Activated CD8-positive, alpha-beta T cell treated with anti-CD3 and anti-CD28 coated beads for 36 hours (primary cell): Measurements from ENCODE around the gene KIF3A. TPM values are rescaled to one million over a fixed set of nuclear protein-coding genes. Genes with fewer than 3 reads are reported as not detected.
A peak's percentile ranks its signal among the peaks of the same experiment; 100 is the strongest.

Experiments used
- ATAC-seq: fragments of 200-7000 bp; cut with Tn5 transposase; one replicate; pipeline ENCODE4 v1.10.0; 2021; ENCODE audit warnings: mild to moderate bottlenecking, moderate library complexity
- CTCF ChIA-PET: fragments of 350-600 bp; sonication (Branson Sonifier 250); formaldehyde crosslinking; loops from one replicate; lab custom pipeline; 2021; ENCODE audit warnings: antibody characterized with exemption; lab: Charles Lee
- POLR2A ChIA-PET: fragments of 350-600 bp; sonication (Branson Sonifier 250); formaldehyde crosslinking; loops from one replicate; lab custom pipeline; 2021; ENCODE audit warnings: antibody characterized with exemption; lab: Charles Lee
- DNase-seq: peaks from one replicate; pipeline ENCODE4 v3.0.0-alpha.2; 2020
- H3K27ac Mint-ChIP-seq: one replicate; pipeline ENCODE4 v1.8.0; 2021; ENCODE audit warnings: mild to moderate bottlenecking, mixed read lengths
- H3K27me3 Mint-ChIP-seq: one replicate; pipeline ENCODE4 v1.8.0; 2021; ENCODE audit warnings: mixed read lengths
- H3K36me3 Mint-ChIP-seq: one replicate; pipeline ENCODE4 v1.8.0; 2021; ENCODE audit warnings: low read depth, mixed read lengths
- H3K4me1 Mint-ChIP-seq: one replicate; pipeline ENCODE4 v1.8.0; 2021; ENCODE audit warnings: low read depth, mixed read lengths
- H3K4me3 Mint-ChIP-seq: one replicate; pipeline ENCODE4 v1.8.0; 2021; ENCODE audit warnings: mild to moderate bottlenecking, moderate library complexity, mixed read lengths
- H3K9me3 Mint-ChIP-seq: one replicate; pipeline ENCODE4 v1.8.0; 2021; ENCODE audit warnings: mixed read lengths
- intact Hi-C: fragments of 100-400 bp; cut with micrococcal nuclease; formaldehyde crosslinking; loops from one replicate; pipeline ENCODE4 v1.10.0; 2022
- total RNA-seq, 2 experiments: library from RNA; stranded (reverse); gene quantifications; one replicate each; pipeline ENCODE4 v1.2.3, GENCODE V29; 2021
- TF ChIP-seq, protein P1 (sequence below): fragments of 200-600 bp; IDR thresholded peaks from one replicate; pipeline ENCODE4 v1.8.0; 2022; ENCODE audit warnings: antibody characterized with exemption, mild to moderate bottlenecking

The KIF3A gene
- total RNA-seq, 2 experiments from 2014 or later: 16.4 to 17.0 TPM

- H3K4me3 Mint-ChIP-seq: no peak overlapping the region
Measured at GRCh38 chr5:132750471-132751230, 13.3 kb upstream of the KIF3A start.

GRCh38 chr5:132749506-132749905, 12.2 kb upstream of the KIF3A start:
- peak overlapping the region; percentile 20 for H3K27ac Mint-ChIP-seq
- ATAC-seq (no peak), DNase-seq (no peak)
- peaks cover 10% of the 10 kb centered on the region for H3K27me3 Mint-ChIP-seq
- CTCF ChIA-PET: interaction anchor here (0.6 to 6.4 kb wide), 3 partner anchors 70 to 161 kb away, joined by 3 to 39 read pairs (median 6); no protein-coding TSS in a partner anchor
- H3K36me3 Mint-ChIP-seq: peaks cover 20% of the 10 kb centered on the region
- H3K9me3 Mint-ChIP-seq: no peaks in the 10 kb centered on the region
- POLR2A ChIA-PET: interaction anchor here (1.0 to 1.5 kb wide), 2 partner anchors 11 to 117 kb away, joined by 3 to 5 read pairs; partner anchors contain the start of genes GDF9 and UQCRQ
- TF ChIP-seq, protein P1, sequence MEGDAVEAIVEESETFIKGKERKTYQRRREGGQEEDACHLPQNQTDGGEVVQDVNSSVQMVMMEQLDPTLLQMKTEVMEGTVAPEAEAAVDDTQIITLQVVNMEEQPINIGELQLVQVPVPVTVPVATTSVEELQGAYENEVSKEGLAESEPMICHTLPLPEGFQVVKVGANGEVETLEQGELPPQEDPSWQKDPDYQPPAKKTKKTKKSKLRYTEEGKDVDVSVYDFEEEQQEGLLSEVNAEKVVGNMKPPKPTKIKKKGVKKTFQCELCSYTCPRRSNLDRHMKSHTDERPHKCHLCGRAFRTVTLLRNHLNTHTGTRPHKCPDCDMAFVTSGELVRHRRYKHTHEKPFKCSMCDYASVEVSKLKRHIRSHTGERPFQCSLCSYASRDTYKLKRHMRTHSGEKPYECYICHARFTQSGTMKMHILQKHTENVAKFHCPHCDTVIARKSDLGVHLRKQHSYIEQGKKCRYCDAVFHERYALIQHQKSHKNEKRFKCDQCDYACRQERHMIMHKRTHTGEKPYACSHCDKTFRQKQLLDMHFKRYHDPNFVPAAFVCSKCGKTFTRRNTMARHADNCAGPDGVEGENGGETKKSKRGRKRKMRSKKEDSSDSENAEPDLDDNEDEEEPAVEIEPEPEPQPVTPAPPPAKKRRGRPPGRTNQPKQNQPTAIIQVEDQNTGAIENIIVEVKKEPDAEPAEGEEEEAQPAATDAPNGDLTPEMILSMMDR: no peak
- intact Hi-C loops: loop anchor here (5.0 kb wide), 1 partner anchor 73 kb away; no protein-coding TSS in a partner anchor
- peaks cover 42% of the 10 kb centered on the region for H3K4me1 Mint-ChIP-seq
- H3K4me3 Mint-ChIP-seq: no peak overlapping the region

More at GRCh38 chr5:132750471-132751230, 13.3 kb upstream of the KIF3A start:
- ChIA-PET POLR2A (interaction anchor here (0.7 to 1.5 kb wide), 7 partner anchors 12 to 194 kb away, joined by 3 to 5 read pairs (median 3); partner anchors contain the start of genes GDF9, IL4, RAD50 and SEPTIN8), CTCF (interaction anchor here (1.4 to 6.4 kb wide), 2 partner anchors 69 to 224 kb away, joined by 4 to 39 read pairs; no protein-coding TSS in a partner anchor)
- Mint-ChIP-seq H3K27me3 (peaks cover 3% of the 10 kb centered on the region), H3K36me3 (peaks cover 20% of the 10 kb centered on the region), H3K9me3 (no peaks in the 10 kb centered on the region), H3K4me1 (peaks cover 47% of the 10 kb centered on the region), H3K27ac (peak overlapping the region; percentile 73)
- intact Hi-C loops: no loop called here
- TF ChIP-seq, protein P1: no peak
- DNase-seq (no peak), ATAC-seq (no peak)

- Mint-ChIP-seq H3K9me3 (no peaks in the 10 kb centered on the region), H3K27me3 (peaks cover 10% of the 10 kb centered on the region), H3K4me3 (peak overlapping the region; percentile 55), H3K4me1 (peaks cover 41% of the 10 kb centered on the region), H3K36me3 (peaks cover 19% of the 10 kb centered on the region), H3K27ac (peak overlapping the region; percentile 27)
- TF ChIP-seq, protein P1: no peak
- intact Hi-C loops: loop anchor here (5.0 kb wide), 1 partner anchor 74 kb away; no protein-coding TSS in a partner anchor
- DNase-seq (no peak), ATAC-seq (no peak)
- ChIA-PET CTCF (interaction anchor here (1.7 to 3.8 kb wide), 2 partner anchors 9 to 71 kb away, joined by 4 to 36 read pairs; no protein-coding TSS in a partner anchor), POLR2A (interaction anchor here (0.7 to 3.4 kb wide), 3 partner anchors 11 to 339 kb away, joined by 3 to 23 read pairs (median 3); partner anchors contain the start of gene KIF3A)
Measured at GRCh38 chr5:132748522-132749000, 11.2 kb upstream of the KIF3A start.

DNA sequence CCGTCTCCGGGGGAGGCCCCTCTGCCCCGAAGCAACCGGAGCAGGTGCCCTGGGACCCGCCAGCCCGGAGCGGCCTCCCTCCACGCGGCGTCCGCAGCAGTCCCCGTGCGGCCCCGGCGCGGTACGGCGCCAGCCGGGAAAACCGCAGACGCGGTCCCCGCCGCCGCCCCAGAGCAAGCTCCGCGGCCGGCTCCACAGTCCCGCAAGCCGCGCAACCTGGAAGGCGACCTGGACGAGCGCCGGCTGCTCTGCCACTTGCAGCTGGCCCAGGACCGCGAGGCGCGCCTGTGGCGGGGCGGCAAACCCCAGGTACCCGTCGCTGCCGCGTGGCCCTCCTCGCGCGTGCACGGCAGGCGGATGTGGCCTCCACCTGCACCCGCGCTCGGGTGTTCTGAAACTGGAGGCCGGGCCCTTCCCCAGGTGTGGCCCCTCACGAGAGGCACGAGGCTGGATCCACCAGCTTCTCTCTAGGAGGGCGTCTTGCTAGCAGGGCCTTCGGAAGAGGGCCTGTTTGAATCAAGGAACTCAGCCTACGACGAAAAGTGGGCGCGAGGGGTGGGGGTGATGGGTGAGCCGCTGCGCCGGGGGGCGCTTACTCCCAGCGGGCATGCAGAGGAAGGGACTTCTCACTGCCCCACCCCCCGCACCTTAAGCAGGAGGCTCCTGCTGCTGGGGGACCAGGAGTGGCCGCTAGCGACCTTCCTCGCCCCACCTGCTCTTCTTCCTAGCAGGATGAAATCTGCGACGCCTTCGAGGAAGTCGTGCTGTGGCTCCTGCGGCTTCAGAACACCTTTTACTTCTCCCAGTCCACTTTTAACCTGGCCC, 10.5 kb upstream of the KIF3A start:
- H3K36me3 Mint-ChIP-seq: peaks cover 13% of the 10 kb centered on the region
- ChIA-PET CTCF (interaction anchor here (0.7 to 3.8 kb wide), 15 partner anchors 8 to 222 kb away, joined by 3 to 36 read pairs (median 3); partner anchors contain the start of genes KIF3A and SEPTIN8), POLR2A (interaction anchor here (0.7 to 3.4 kb wide), 6 partner anchors 10 to 338 kb away, joined by 3 to 23 read pairs (median 3); partner anchors contain the start of gene KIF3A)
- no peak overlapping the region for H3K27ac Mint-ChIP-seq
- H3K4me3 Mint-ChIP-seq: peak overlapping the region; percentile 55
- intact Hi-C loops: loop anchor here (5.0 kb wide), 1 partner anchor 74 kb away; no protein-coding TSS in a partner anchor
- ATAC-seq (peak; percentile 31), DNase-seq (peak; percentile 66)
- H3K4me1 Mint-ChIP-seq: peaks cover 38% of the 10 kb centered on the region
- TF ChIP-seq, protein P1: no peak
- H3K27me3 Mint-ChIP-seq: peaks cover 10% of the 10 kb centered on the region
- no peaks in the 10 kb centered on the region for H3K9me3 Mint-ChIP-seq
